Measurements from ENCODE around the gene SLC44A5.

Gene SLC44A5

DNA sequence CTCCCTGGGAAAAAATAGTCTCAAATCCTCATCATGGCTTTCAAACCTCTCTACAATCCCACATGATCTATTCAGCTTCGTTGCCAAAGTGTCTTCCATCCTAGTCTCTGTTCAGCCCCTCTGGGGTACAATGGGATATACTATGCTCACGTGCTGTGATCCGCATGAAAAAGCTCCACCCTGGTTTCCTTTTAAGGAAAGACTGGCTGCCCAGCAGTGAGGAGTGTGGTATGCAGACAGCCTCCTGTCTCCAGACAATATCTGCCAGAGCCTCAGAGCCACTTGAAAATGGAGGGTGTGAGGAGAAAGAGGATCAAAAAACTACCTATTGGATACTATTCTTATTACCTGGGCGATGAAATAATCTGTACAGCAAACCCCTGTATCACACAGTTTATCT, 282.2 kb downstream of the SLC44A5 start:
- H3K79me2 ChIP-seq (ENCODE audit: insufficient read depth, low read length), result no peaks in the 10 kb centered on the region
- no peaks in the 10 kb centered on the region for H3K9me3 ChIP-seq (ENCODE audit: insufficient read depth, low read depth, low read length)
- no peaks in the 10 kb centered on the region for H3K4me1 ChIP-seq (ENCODE audit: insufficient read depth, low read length, poor library complexity, severe bottlenecking)
- no peak overlapping the region for H3K4me3 ChIP-seq (ENCODE audit: low read length, poor library complexity, severe bottlenecking)
- no peaks in the 10 kb centered on the region for H3F3A ChIP-seq (ENCODE audit: low read depth)
- no peak overlapping the region for H2AFZ ChIP-seq (ENCODE audit: low read length)
- no peak overlapping the region for H3K4me2 ChIP-seq (ENCODE audit: low read depth, low read length, poor library complexity, severe bottlenecking)
- no peaks in the 10 kb centered on the region for H3K9me2 ChIP-seq (replicated peaks; ENCODE audit: low read depth, low read length)
- no peaks in the 10 kb centered on the region for H4K20me1 ChIP-seq (ENCODE audit: insufficient read depth, low read length, poor library complexity, severe bottlenecking)
- H3K27me3 ChIP-seq (ENCODE audit: insufficient read depth, low read length, poor library complexity, severe bottlenecking), result no peaks in the 10 kb centered on the region
- TF ChIP-seq EZH2phosphoT487 (IDR thresholded peaks at IDR 0.05; ENCODE audit: borderline replicate concordance), result no peak
- TF ChIP-seq, protein P1, sequence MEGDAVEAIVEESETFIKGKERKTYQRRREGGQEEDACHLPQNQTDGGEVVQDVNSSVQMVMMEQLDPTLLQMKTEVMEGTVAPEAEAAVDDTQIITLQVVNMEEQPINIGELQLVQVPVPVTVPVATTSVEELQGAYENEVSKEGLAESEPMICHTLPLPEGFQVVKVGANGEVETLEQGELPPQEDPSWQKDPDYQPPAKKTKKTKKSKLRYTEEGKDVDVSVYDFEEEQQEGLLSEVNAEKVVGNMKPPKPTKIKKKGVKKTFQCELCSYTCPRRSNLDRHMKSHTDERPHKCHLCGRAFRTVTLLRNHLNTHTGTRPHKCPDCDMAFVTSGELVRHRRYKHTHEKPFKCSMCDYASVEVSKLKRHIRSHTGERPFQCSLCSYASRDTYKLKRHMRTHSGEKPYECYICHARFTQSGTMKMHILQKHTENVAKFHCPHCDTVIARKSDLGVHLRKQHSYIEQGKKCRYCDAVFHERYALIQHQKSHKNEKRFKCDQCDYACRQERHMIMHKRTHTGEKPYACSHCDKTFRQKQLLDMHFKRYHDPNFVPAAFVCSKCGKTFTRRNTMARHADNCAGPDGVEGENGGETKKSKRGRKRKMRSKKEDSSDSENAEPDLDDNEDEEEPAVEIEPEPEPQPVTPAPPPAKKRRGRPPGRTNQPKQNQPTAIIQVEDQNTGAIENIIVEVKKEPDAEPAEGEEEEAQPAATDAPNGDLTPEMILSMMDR (conservative IDR thresholded peaks at IDR 0.05; ENCODE audit: low read length), result no peak
- H3K36me3 ChIP-seq (ENCODE audit: insufficient read depth, low read length), result no peaks in the 10 kb centered on the region
- no peak overlapping the region for H3K9ac ChIP-seq (ENCODE audit: low read depth, low read length, poor library complexity, severe bottlenecking)

DNA sequence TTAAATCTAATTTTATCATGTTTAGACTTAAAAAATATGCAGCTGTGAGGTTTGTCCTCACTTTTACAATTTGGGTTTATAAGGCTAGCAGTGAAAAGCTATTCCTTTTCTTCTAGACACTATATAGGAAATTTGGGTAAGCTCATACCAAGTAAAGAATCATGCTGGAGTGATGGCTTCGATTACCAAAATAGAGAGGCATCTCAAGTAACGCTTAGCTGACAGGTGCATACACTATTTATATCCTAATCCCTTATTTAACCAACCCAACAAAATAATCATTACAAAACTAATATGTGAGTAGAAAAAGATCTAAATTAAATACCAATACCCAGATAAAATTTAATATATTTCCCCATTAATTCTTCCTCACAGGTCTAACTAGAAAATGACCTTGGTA, 283.5 kb downstream of the SLC44A5 start:
- Histone ChIP-seq H3K27me3 (ENCODE audit: insufficient read depth, low read length, poor library complexity, severe bottlenecking) (no peaks in the 10 kb centered on the region), H3K9me2 (replicated peaks; ENCODE audit: low read depth, low read length) (no peaks in the 10 kb centered on the region), H3K36me3 (ENCODE audit: insufficient read depth, low read length) (no peaks in the 10 kb centered on the region), H4K20me1 (ENCODE audit: insufficient read depth, low read length, poor library complexity, severe bottlenecking) (no peaks in the 10 kb centered on the region), H3K4me2 (ENCODE audit: low read depth, low read length, poor library complexity, severe bottlenecking) (no peak overlapping the region), H3K9ac (ENCODE audit: low read depth, low read length, poor library complexity, severe bottlenecking) (no peak overlapping the region), H3F3A (ENCODE audit: low read depth) (no peaks in the 10 kb centered on the region), H3K4me3 (ENCODE audit: low read length, poor library complexity, severe bottlenecking) (no peak overlapping the region), H3K4me1 (ENCODE audit: insufficient read depth, low read length, poor library complexity, severe bottlenecking) (no peaks in the 10 kb centered on the region), H3K79me2 (ENCODE audit: insufficient read depth, low read length) (no peaks in the 10 kb centered on the region), H2AFZ (ENCODE audit: low read length) (no peak overlapping the region), H3K9me3 (ENCODE audit: insufficient read depth, low read depth, low read length) (no peaks in the 10 kb centered on the region)
- no peak for TF ChIP-seq EZH2phosphoT487 (IDR thresholded peaks at IDR 0.05; ENCODE audit: borderline replicate concordance)
- TF ChIP-seq, protein P1 (conservative IDR thresholded peaks at IDR 0.05; ENCODE audit: low read length), result no peak

DNA sequence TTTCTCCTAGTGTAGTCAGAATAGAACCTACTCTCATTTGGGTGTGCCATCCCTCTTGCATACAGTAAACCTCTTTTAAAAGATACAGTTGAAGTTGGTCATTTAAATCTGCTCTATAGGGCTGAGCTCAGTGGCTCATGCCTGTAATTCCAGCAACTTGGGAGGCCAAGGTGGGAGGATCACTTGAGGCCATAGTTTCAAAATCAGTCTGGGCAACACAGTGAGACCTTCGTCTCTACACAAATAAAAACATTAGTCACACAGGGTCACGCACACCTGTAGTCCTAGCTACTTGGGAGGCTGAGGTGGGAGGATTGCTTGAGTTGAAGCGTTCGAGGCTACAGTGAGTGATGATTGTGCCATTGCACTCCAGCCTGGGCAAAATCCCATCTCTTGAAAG, 292.9 kb downstream of the SLC44A5 start:
- no peak overlapping the region for H3K4me2 ChIP-seq (ENCODE audit: low read depth, low read length, poor library complexity, severe bottlenecking)
- TF ChIP-seq, protein P1 (conservative IDR thresholded peaks at IDR 0.05; ENCODE audit: low read length), result no peak
- no peak for TF ChIP-seq EZH2phosphoT487 (IDR thresholded peaks at IDR 0.05; ENCODE audit: borderline replicate concordance)
- H3K9me3 ChIP-seq (ENCODE audit: insufficient read depth, low read depth, low read length), result no peaks in the 10 kb centered on the region
- no peaks in the 10 kb centered on the region for H3K9me2 ChIP-seq (replicated peaks; ENCODE audit: low read depth, low read length)
- H3K4me1 ChIP-seq (ENCODE audit: insufficient read depth, low read length, poor library complexity, severe bottlenecking), result no peaks in the 10 kb centered on the region
- H3K79me2 ChIP-seq (ENCODE audit: insufficient read depth, low read length), result no peaks in the 10 kb centered on the region
- H3K36me3 ChIP-seq (ENCODE audit: insufficient read depth, low read length), result no peaks in the 10 kb centered on the region
- H2AFZ ChIP-seq (ENCODE audit: low read length), result no peak overlapping the region
- H3K27me3 ChIP-seq (ENCODE audit: insufficient read depth, low read length, poor library complexity, severe bottlenecking), result no peaks in the 10 kb centered on the region
- H4K20me1 ChIP-seq (ENCODE audit: insufficient read depth, low read length, poor library complexity, severe bottlenecking), result no peaks in the 10 kb centered on the region
- H3K4me3 ChIP-seq (ENCODE audit: low read length, poor library complexity, severe bottlenecking), result no peak overlapping the region
- H3F3A ChIP-seq (ENCODE audit: low read depth), result no peaks in the 10 kb centered on the region
- H3K9ac ChIP-seq (ENCODE audit: low read depth, low read length, poor library complexity, severe bottlenecking), result no peak overlapping the region
